CD4-positive, alpha-beta T cell treated with Interleukin-15 for 4 hours (primary cell): ENCODE data around the gene GFRA4.

ENCODE experiments used
- DNase-seq: peaks from one replicate; pipeline ENCODE4 v3.0.0-alpha.2; 2020; ENCODE audit warnings: low spot score

GFRA4 gene

DNA sequence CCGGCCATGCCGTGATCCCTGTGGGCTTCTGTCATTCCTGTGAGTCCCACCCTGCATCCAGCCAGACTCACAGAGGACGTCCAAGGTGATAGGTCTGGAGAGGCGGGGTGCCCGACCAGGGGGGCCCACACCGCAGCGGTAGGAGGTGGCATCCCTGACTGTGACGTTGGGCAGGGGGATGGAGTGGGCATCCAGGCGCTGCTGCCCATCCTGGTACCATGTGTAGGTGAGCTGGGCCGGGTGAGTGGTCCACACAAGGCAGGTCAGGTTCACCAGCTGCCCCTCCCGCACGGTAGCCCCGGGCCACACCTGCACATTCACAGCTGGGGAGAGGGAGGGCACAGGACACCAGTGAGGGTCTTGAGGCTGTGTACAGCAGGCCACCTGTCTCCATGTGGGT lies 30.2 kb upstream of the GFRA4 start:
- no peak for DNase-seq

DNA sequence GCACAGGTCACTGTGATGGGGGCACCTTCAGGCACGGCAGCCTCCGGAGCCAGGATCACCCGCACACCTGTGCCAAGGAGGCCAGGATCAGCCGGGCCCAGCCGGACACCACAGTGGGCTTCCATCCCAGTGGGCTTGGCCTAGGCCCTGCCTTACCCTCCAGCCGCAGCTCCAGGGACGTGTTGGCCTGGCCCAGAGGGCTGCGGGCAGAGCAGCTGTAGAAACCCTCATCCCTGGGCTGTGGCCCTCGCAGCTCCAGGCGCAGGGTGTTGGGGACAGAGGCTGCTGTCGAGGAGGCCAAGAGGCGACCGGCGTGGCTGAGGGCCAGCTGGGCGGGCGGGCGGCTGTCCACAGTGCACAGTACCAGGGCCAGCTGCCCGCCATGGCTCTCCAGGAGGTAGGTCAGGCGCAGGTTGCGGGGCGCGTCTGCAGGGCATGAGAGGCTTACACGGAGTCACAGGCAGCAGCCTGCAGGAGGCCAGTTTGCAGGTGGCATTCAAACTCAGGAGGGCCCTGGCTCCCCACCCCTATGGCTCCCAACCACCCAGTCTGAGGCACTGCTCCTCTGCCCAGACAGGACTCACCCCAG lies 29.6 kb upstream of the GFRA4 start:
- DNase-seq = no peak

DNA sequence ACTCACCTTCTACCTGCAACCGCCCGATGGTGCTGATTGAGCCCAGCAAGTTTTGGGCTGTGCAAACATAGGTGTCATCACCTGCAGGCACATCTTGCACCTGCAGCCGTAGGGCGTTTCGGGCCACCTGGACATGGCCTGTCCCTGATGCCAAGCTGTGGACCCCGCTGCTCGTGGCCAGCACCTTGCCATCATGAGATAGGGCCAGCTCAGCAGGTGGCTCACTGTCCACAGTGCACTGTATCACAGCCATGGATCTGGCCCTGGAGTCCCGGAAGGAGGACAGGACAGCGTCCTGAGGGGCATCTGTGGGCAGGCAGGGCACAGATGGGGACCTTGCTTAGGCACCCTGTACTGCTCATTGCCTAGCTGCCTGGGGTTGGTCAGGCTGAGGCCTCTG lies 28.7 kb upstream of the GFRA4 start:
- no peak for DNase-seq

DNA sequence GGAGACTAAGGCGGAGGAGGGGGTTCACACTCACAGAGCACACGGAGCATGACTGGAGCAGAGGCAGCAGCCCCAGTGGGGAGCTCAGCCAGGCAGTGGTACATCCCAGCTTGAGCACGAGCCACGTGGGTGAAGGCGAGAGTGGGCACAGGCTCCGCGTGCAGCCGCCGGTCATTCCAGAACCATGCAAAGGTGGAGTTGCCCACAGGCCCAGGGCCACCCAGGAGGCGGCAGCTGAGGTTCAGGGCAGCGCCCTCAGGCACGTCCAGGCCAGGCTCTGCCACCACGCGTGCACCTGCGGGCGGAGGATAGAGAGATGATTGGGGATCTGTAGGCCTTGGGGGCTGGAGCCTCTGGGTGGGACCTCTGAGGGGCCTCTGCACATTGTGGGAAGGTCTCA lies 28.1 kb upstream of the GFRA4 start:
- no peak for DNase-seq

DNA sequence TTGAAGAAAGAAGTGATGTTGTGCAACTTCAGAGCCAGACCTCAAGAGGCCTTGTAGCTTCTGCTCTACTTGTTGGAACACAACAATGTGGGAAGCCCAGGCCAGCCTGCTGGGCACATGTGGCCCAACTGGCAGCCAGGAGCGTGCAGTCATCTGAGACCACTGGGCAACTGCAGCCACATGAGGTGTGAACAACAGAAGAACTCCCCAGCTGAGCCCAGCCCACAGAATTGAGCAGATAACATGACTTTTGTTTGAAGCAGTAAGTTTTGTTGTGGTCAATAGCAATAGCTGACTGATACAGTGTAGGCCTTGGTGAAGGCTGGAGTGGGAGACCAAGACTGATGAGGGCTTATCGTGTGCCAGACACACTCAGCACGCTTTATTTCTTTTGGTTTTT lies 27.2 kb upstream of the GFRA4 start:
- no peak for DNase-seq

DNA sequence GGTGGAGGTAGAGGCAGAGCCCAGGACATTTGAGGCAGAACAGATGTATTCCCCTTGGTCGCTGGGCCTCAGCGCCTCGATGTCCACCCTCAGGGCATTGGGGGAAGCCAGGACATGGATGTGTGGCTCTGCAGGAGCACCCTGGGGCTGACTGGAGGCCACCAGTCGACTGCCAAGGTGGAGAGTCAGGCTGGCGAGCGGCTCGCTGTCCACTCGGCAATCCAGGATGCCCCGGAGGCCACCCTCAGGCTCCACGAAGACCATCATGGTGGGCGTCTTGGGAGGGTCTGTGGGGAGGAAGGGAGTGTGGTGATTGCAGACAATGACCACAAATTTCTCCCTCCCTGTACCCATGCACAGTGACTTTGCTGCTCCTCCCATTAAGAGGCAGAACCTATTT lies 26.8 kb upstream of the GFRA4 start:
- no peak for DNase-seq

DNA sequence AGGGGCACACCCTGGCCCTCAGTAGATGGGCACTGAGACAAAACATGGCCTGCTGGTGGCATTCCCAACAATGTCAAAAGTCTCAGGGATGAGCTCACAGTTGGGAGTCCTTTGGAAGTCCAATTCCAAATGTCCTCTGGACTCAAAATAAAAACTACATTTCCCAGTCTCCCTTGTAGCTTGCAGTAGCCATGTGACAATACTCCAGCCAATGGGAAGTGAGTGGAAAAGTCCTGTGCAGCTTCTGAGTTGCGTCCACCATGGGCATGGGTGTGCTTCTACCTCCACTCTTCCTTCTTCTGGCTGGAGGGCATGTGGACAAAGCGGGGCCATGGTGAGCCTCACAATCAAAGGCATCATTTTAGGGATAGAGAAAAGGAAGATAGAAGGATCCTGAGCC lies 24.5 kb upstream of the GFRA4 start:
- DNase-seq = no peak

DNA sequence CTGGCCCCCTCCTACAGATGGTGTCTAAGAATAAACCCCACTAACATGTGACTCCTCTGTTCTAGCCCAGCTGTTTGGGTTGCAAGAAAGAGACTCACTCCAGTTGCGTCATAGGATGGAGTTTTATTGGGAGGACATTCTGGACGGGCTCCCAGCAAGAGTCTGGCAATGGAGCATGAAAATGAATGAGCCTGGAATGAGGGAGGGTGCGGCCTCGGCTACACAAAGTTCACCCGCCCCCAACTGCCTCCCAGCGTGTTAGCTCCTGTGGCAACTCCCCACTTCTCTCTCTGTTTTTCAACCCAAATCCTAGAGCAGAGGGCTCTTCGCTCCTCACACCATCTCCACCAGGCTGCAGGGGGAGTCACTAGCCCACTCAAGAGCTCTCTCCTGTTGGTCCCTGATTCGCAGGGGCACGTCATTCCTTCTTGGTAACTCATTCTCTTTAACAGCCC lies 23.7 kb upstream of the GFRA4 start:
- no peak for DNase-seq

DNA sequence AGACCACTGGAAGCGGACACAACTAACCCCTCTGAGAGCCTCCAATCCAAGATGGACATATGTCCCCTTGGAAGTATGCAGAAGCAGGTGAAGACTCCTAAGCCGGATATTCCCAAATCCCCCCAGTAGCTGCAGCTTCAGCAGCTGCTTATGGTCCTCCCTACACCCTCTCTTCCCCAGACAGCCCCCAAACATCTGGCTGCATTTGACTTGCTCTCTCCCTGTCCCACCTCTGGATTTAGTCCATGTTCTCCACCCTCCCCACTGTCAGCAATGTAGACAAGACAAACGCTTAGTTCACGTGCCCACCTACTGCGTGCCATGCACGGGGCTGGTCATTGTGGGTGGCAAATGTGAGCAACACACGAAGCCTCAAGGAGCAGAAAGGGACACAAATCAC lies 23.2 kb upstream of the GFRA4 start:
- no peak for DNase-seq

DNA sequence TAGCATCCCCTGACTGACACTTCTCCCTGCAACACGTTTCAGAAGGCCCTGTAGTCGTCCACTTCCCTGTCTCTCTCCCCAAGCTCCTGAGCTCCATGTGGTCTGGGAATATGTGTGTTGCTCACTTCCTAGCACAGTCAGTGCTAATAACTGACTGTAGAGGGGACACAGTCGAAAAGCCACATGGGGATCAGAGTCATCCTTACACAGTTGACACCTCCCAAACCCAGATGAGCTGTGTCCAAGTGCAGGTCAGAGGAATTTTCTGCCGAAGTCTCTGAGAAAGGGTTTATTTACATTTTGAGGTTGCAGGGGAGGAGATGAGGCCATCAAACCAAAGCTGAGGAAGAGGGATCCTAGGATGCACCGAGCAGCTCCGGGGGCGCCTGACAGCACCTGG lies 22.1 kb upstream of the GFRA4 start:
- DNase-seq = no peak

DNA sequence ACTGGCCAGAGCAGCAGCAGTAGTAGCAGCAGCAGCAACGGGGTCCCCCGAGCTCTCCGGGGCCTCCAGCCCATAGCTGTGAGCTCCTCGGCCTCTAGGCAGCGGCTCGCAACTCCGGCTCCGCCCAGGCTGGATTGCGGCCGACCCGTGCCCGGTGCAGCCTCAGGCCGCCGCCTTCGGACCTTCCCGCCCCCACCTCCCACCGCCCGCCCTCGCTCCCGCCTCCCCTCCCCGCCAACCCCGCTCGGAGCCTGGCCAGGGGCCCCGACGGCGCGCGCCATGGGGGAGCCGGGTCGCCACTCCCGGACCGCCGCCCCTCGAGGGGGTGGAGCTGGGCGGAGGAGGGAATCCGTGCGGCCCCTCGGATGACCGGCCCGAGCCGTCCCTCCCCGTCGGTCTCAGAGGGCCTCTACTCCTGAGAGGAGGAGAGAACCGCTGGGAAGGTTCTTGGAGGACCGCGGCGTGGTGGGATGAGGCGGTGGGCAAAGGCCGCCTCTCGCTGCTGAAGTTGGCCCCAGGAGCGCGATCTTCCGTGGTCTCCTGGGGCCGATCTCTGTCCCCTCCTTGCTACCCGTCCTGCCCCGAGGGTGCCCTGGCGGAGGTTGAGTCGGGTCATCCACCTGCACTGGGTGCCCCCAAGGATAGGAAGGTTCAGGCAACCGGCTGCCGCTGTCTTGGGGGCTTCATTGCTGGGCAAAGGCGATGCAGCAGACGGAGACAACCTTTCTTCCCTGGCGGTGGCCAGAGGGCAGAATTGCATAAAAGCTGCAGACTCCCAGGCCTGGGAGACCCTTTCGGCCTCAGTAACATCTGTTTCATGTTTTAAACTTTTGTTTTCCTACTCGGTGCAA lies 19.0 kb upstream of the GFRA4 start, which contains the start of gene ADAM33:
ADAM33 (minus strand) TSS at position 80 of the 851 bp plus-strand sequence; CDS start at position 74, 6 bp downstream.
- DNase-seq = no peak

DNA sequence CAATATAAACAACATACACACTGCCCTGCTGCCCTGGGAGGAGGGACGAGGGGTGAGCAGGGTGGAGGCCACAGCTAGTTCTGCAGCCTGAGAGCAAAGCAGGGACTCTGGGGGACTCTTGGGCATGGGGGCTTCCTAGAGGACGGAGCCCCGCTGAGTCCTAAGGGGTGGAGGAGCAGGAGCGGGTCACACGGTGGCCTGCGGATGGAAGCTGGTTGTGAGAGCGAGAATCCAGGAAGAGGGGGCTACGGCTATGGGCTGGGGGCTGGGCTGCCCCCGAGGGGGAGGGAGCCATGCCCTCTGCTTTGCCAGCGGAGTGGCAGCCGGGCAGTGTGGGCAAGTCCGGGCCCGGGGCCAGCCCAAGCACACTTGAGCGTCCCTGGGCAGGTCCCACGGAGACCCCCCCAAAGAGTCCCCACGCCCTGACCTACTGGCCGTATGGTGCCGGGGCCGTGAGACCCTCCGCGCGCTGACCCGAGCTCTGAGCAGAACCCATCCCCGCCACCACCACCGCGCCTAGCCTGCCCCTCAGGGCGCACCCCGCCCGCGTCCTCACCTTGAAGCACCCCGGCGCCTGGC lies 18.2 kb upstream of the GFRA4 start:
- no peak for DNase-seq

DNA sequence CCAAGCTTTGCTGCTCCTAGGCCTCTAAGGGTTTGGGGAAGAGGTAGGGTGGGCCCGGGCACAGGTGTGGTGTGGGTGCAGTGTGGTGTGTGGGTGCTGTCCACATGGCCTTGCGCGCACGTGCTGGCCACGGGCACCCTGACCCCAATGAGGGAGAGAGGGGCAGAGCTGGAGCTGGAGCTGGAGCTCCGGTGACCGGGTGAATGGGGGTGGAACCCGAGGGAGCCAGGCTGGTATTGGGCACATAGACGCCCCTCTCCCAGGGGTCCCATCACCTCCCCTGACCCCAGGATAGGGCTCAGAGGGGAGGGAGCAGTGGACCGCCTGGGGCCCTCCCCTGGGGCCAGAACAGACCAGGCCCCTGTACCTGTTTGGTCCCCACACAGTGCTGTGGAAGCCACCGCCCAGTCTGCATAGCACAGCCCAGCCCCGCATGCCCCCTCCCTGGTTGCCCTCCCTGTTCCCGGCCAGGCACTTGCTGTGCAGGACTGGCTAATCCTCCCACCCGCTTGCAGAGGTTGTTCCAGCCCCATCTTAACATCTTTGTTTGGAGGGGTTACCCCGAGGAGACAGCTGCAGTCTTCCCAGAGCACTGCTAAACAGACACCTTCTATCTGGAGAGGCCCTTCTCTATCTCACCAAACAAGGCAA lies 17.6 kb upstream of the GFRA4 start:
- no peak for DNase-seq

DNA sequence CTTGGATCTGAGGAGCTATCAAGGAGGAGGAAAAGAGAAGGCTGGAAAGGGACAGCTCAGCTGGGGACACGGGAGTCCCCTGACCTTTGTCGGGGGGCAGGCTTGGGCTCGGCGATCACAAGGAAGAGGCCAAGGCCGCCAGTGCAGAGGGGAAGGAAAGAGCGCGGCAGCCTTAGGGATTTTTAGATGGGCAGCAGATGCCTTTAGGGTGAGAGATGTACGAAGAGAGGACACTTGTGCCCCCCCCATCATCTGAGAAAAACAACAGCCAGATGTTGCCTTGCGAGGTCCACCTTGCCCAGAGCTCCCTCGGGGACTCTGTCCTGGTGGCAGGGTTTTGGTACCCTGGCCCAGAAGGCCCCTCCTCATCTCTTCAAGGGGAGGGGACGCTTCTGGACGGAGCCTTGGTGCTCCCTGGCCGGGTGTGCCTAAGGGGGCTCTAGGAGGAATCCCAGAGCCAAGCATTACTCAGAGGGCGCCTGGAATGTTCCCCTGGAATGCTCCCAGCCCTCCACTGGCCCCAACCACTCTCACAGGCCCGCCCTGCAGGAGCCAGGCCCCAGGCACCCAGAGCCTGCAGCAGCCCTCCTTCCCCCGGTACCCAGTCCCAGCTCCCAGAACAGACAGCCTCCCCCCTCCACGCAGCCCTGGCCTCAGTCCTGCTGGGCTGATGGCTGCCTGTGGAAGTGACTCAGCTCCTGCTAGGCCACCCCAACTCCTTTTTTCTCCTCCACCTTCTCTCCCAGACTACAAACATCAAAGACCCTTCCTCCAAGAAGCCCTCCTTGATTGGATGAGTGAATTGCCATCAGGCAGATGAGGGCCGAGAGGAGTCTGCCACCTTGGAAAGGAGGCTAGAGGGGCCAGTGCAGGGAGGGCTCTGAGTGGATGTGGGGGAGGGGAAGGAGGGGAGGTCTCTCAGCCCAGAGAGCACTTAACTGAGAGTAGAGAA lies 16.8 kb upstream of the GFRA4 start:
- DNase-seq = no peak

DNA sequence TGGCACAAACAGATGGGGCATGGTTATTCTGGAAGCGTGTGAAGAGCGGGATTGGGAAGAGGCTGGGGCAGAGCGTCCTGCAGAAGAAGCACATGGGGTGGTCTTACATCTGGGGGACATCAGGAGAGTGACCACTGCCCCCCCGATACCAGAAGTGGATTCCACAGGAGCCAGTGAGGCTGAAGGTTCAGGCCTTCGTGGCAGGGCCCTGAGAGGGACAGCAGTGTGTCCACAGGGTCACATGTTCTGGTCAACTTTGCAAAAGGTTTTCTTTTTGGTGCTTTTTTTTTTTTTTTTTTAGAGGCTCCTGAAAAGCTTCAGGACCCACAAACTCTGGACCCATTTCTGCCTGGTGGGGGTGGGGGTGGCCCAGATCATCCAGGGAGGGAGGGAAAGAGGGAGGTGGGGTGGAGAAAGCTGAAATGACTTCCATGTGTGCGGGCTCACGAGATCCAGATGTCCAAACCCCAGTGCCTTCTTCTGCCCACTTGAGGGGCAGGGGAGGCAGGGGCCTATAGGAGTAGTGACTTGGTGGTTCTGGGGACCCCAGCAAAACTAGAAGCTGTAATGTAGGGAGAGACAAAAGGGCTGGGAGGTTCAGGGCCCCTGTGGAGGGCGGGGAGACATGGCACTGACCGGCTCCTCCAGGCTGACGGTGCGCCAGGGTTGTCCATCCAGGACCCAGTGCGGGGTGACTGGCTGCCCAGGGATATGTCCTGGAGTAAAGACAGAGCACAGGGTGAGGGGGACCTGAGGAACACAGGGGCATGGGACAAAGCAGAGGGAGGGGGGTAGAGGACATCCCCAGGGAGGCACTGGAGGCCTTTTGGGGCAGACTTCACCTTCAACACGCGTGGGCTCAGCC lies 15.9 kb upstream of the GFRA4 start:
- DNase-seq = no peak

DNA sequence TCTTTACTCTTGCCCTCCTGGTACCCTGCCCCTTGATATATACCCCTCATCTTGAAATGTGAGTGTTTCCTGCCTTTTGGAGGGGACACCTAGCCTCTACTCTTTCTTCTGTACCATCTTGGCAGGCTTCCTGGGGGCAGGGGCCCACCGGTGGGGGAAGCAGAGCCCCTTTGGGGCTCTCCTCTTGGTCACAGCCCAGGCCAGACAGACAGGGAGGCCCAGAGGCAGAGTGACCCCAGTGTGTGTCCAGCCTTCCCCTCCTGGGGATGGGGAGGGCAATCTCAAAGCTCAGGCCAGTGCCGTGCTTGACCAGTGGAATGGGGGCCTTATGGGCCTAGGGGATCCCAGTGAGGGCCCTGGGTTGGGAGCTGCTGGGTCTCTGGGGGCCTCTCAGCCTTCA lies 15.0 kb upstream of the GFRA4 start:
- DNase-seq = no peak

DNA sequence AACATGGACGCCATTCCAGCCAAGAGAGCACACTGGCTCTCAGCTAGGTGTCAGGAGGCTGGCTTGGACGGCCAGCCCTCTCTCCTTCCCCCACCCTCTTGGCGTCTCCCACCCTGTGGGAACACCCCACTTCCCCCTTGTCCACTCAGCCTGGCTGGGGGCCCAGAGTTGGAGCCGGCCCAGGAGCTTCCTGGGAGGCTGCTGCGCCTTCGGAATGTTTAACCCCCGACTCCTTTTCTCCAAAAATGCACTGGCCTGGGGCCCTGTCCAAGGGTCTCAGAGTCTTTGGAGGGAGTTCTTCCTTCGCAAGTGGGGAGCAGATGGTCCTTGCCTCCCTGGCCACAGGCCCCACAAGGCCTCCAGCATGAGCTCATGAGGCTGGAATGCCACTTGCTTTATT lies 14.5 kb upstream of the GFRA4 start:
- DNase-seq = no peak

DNA sequence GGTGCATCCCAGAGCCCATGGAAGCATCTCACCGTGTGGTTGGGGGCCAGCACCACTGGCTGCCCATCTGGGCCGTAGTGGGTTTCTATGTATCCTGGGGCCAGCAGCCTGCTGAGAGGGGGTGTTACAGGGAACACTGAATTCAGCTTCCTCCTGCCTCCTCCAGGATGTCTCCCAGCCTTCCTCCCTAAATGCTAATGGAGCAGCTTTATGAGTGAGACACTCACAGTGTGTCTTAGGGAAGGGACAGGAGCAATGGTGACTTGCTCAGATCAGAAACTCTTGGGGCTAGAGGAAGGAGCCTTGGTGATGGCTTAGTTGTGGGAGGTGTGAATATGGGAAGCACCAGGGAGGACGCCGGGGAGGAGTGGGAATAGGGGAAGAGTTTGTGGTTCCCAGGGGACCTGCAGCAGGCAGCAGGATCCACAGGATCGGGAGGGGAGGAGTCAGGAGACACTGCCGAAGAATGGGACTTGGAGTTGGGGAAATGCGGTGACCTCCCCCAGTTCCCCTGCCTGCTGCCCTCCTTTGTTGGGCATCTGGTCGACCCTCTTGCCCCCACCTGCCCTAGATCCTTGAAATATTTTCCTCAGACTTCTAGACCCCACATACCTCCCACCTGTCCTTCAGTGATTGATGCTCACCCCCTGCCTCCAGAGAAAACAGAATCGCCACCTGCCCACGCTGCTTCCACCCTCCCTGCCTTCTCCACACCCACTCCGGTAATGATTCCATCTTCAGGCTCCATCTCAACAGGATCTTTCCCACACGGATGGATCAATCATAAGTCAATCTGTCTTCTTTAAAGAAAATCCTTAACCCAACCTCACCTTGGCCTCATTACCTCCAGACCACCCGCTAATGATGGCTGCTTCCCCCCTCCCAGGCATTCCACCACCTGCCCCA lies 12.0 kb upstream of the GFRA4 start:
- DNase-seq = no peak

DNA sequence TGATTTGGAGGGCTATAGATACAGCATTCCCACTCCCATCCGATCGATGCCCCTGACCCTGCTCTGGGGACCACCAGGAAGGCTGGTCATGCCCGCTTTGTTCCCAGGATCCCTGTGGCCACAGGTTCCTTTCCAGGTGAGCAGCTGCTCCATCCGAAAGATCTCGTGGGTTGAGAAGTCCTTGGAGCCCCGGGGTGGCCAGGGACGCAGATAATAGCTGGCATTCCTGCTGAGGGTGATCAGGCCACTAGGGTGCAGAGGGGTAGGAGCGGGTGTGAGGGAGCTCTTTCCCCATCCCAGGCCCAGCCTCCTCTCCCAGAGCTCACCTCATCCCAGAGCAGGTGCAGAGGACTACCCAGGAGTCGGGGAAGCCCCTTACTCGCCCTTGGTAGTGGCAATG lies 11.2 kb upstream of the GFRA4 start:
- no peak for DNase-seq
